Fibroblast of upper back skin (primary cell): ENCODE measurements around the gene MTHFD1L.
"Not testable (repeated sequence)": the region's sequence is repeated elsewhere in the genome, so short reads cannot be mapped to it uniquely, and the experiment has no call there.

Source experiments
- DNase-seq: peaks from one replicate; pipeline ENCODE4 v3.0.0-alpha.2; 2013

The MTHFD1L gene

GRCh38 chr6:150865406-150866146 is at the start of gene MTHFD1L:
Gene MTHFD1L, plus strand, starts transcription at chr6:150865702. Its CDS starts 121 bp downstream, at chr6:150865823.
- peak; percentile 86 for DNase-seq

DNA sequence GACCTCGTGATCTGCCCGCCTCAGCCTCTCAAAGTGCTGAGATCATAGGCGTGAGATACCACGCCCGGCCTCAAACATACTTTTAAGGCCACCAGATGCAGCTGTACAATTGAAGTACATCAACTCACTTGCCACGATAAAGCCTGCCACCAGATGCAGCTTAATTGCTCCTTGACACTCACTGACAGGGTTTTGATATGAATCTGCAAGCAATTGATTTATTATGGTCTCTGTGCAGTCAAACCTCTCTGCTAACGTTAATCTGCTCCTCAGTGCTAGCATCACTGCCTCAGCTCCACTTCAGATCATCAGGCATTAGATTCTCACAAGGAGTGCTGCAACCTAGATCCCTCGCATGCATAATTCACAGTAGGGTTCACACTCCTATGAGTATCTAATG is 48.9 kb upstream of the MTHFD1L start:
- not testable (repeated sequence) for DNase-seq

DNA sequence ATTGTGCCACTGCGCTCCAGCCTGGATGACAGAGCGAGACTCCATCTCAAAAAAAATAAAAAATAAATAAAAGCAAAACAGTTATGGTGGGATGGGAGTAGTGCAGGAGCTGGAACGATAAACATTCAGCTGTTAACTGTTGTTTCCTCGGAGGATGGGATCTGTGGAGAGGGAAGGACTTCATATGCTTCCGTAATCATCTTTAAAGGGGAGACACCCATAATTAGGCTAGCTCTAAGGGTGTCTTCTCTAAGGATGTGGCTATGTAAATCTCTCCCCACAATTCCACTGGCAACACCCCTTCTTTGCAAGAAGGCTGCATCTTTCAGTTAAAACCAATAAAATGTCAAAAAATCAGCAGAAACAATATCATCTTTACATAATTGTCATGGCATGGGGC is 42.6 kb upstream of the MTHFD1L start:
- DNase-seq: no peak

- no peak for DNase-seq
These were observed 38.7 kb upstream of the MTHFD1L start for GRCh38 chr6:150826788-150827187.

GRCh38 chr6:150828107-150828506 is 37.4 kb upstream of the MTHFD1L start:
- DNase-seq: not testable (repeated sequence)

GRCh38 chr6:150830439-150831165 is 34.9 kb upstream of the MTHFD1L start:
- peak; percentile 67 for DNase-seq

GRCh38 chr6:150831577-150831976 is 33.9 kb upstream of the MTHFD1L start:
- DNase-seq: no peak

DNA sequence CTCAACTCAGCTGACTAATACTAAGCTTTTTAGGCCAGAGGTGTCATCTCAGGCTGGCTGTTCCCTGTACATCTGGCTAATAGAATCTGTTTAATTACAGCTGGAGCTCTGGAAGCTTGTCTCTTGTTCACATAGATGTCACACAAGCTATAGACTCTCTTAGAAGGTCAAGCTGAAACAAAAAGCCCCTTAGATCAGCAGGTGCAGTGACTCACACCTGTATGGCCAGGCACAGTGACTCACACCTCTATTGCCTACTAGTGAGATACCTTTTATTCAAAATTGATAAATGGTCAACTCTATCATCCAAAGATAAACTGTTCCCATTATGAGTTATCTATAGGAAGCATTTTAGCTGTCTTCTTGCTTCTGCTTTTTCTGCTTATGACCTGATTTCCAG is 29.9 kb upstream of the MTHFD1L start:
- no peak for DNase-seq

GRCh38 chr6:150840185-150840584 is 25.3 kb upstream of the MTHFD1L start:
- DNase-seq: no peak

GRCh38 chr6:150841189-150841588 is 24.3 kb upstream of the MTHFD1L start:
- DNase-seq: no peak

DNA sequence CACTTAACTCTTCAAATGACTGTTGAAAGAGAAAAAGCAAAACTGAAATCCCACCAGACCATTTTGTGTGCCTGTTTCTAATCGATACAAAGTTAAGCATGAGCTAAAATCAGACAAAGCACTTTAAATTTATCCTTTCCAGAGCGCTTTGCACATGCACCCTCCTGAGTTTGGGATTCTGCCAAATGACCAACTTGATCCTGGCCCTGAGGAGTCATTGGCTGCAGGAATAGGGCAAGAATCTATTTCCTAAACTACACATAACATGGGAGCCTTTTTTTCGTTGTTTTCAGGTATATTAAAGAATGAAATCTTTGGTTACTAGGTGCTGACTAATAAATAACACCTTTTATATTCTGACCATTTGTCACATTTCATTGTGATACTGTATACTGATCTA is 23.8 kb upstream of the MTHFD1L start:
- DNase-seq: no peak

DNA sequence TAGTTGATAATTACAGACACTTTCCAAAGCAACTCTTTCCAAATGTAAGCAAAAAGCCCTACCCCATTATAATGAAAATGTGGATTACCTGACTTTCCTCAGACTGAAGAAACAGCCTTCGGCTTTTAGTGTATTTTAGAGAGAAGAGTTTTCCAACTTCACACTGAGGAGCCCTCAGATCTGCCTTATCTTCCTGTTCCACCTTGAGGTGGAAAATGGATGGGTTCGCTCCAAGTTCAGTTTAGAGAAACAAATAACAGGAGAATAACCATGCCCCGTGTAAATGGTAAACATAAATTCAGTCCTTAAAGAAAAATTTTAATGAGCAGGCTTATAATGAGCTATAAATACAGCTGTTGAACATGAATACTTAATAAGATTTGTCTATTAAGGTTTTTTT is 21.1 kb upstream of the MTHFD1L start:
- no peak for DNase-seq

- no peak for DNase-seq
These were observed 18.9 kb upstream of the MTHFD1L start for GRCh38 chr6:150846641-150847040.

DNA sequence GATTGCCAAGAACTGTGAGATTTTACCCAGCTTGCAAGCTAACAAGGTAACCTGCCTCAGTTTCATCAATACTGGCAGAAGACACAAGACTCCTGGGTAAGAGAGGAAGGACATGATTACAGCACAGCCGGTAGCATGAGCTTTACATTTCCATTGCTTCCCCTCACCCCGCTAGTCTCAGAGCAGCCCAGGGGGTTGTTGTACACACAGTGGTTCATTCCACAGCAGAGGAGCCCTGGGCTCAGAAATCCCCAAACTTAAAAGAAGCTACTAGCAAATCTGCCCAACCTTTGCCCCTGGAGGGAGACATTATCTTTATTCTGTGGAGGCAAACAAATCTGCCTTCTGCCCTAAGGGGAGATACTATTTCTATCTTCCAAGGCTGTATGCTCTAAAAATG is 17.1 kb upstream of the MTHFD1L start:
- no peak for DNase-seq

DNA sequence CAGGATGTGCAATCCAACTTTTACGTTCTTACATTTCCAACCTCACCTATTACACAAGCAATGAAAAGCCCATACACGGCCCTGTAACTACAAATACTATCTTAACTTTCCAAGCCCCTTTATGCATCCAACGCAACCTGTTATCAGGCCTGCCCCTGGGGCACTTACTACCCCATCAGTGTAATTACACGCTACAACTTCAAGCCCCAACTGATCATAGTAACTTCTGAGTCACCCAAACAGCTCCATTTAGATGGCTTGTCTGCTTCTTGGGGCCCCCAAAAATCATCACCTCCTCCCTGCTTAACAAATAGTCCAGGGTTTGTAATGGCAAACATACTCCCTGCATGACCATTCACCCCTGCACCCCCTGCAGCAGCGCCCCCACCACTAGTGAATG is 11.1 kb upstream of the MTHFD1L start:
- not testable (repeated sequence) for DNase-seq

GRCh38 chr6:150855171-150855570 is 10.3 kb upstream of the MTHFD1L start:
- not testable (repeated sequence) for DNase-seq

DNA sequence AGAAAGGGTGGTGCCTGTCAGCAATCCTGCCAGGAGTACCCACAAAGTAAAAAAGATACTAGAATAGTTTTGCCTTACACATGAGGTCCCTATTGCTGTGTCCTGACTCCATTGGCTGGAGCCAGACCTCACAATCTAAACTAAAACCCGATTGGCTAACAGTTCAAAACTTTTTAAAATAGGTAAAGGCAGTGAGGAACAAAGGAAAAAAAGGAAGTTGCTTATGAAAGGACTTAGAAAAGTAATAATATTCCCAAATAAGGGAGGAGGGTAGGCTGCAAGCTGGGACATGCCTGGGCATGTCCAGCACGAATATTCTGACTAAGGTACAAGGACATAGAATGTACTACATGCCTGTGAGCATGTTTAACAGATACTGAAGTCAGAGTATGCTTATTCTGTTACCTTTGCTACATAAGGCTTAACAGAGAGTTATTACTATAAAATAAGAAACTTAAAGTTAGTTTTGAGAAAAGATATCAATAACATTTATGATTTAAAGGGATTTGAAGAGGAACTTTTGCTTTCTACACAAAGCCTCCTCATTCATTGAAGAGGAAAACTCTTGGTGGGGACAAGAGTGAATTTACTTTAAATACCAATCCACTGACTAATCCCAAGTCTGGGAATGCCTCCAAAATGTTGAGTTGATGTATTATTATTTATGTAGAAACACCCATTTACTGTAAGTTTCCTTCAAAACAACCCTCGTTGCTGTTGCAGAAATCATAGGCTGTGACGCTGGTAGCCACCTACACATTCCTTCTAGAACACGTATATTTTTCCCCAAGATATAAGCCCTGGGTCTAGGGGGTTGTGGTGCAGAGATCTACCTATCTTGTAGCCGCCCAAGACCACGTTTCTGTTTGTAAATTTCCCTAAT is 8.2 kb upstream of the MTHFD1L start:
- DNase-seq: peak; percentile 99

GRCh38 chr6:150857945-150858308 is 7.6 kb upstream of the MTHFD1L start:
- DNase-seq: no peak

DNA sequence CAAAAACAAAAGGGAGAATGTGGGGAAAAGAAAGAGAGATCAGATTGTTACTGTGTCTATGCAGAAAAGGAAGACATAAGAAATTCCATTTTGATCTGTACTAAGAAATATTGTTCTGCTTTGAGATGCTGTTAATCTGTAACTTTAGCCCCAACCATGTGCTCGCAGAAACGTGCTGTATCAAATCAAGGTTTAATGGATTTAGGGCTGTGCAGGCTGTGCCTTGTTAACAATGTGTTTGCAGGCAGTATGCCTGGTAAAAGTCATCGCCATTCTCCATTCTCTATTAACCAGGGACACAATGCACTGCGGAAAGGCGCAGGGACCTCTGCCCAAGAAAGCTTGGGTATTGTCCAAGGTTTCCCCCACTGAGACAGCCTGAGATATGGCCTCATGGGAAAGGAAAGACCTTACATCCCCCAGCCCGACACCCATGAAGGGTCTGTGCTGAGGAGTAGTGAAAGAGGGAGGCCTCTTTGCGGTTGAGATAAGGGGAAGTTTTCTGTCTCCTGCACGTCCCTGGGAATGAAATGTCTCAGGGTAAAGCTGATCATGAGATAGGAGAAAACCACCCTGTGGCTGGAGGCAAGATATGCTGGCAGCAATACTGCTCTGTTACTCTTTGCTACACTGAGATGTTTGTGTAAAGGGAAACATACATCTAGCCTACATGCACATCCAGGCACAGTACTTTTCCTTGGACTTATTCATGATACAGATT is 3.9 kb upstream of the MTHFD1L start:
- DNase-seq: not testable (repeated sequence)

GRCh38 chr6:150863213-150863928 is 2.1 kb upstream of the MTHFD1L start:
- no peak for DNase-seq

DNA sequence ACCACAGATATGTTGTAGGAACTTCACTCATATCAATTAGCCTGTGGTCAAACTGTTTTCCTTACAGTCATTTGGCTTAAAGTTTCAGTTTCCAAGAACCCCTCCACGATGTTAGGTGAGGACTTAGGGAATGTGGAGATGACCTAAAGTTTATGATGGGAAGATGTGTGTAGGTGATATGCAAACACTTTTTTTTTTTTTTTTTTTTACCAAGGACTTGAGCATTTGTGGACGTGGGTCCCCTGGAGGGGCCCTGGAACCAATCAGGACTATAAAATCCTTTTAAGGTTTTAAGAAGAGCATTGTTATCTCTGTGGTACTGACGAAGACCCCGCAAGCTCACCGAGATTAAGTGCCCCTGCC is 478 bp upstream of the MTHFD1L start:
- peak; percentile 25 for DNase-seq
